ENCODE data around the gene EXOC3. TPM values are rescaled to one million over a fixed set of nuclear protein-coding genes. Genes with fewer than 3 reads are reported as not detected.
"Not testable (repeated sequence)": the region's sequence is repeated elsewhere in the genome, so short reads cannot be mapped to it uniquely, and the experiment has no call there.

The EXOC3 gene
- total RNA-seq, 1 experiment from 2014 or later: 60.1 TPM

- DNase-seq (ENCODE audit: low spot score) (peak; percentile 34), ATAC-seq (peak; percentile 41)
- Mint-ChIP-seq H3K9me3 (no peaks in the 10 kb centered on the region), H3K4me3 (peak overlapping the region; percentile 72), H3K4me1 (peaks cover 9% of the 10 kb centered on the region), H3K27ac (no peak overlapping the region), H3K36me3 (no peaks in the 10 kb centered on the region), H3K27me3 (ENCODE audit: low read depth) (peaks cover 52% of the 10 kb centered on the region)
- CTCF ChIA-PET: interaction anchor here (1.2 to 4.3 kb wide), 5 partner anchors 18 to 196 kb away, joined by 4 to 23 read pairs (median 7); partner anchors contain the start of gene AHRR
- POLR2A ChIA-PET: no interaction called here
- TF ChIP-seq MLX (CRISPR knock-in tag; IDR thresholded peaks at IDR 0.05) (no peak), CREM (CRISPR knock-in tag; IDR thresholded peaks at IDR 0.05) (no peak), RELA (CRISPR knock-in tag; IDR thresholded peaks at IDR 0.05; ENCODE audit: borderline replicate concordance) (peak; percentile 47; the same call in 1 of the 2 replicates), ZNF317 (CRISPR knock-in tag; IDR thresholded peaks at IDR 0.05; ENCODE audit: borderline replicate concordance, low read depth) (no peak)
- TF ChIP-seq, protein P1, sequence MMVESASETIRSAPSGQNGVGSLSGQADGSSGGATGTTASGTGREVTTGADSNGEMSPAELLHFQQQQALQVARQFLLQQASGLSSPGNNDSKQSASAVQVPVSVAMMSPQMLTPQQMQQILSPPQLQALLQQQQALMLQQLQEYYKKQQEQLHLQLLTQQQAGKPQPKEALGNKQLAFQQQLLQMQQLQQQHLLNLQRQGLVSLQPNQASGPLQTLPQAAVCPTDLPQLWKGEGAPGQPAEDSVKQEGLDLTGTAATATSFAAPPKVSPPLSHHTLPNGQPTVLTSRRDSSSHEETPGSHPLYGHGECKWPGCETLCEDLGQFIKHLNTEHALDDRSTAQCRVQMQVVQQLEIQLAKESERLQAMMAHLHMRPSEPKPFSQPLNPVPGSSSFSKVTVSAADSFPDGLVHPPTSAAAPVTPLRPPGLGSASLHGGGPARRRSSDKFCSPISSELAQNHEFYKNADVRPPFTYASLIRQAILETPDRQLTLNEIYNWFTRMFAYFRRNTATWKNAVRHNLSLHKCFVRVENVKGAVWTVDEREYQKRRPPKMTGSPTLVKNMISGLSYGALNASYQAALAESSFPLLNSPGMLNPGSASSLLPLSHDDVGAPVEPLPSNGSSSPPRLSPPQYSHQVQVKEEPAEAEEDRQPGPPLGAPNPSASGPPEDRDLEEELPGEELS (CRISPR knock-in tag; IDR thresholded peaks at IDR 0.05): no peak
- TF ChIP-seq, protein P2, sequence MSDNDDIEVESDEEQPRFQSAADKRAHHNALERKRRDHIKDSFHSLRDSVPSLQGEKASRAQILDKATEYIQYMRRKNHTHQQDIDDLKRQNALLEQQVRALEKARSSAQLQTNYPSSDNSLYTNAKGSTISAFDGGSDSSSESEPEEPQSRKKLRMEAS (CRISPR knock-in tag; IDR thresholded peaks at IDR 0.05): 0 out of 2 replicates have a peak, but pooled peaks have one; percentile 17
These were observed 30.7 kb downstream of the EXOC3 start for GRCh38 chr5:473551-474192.

DNA sequence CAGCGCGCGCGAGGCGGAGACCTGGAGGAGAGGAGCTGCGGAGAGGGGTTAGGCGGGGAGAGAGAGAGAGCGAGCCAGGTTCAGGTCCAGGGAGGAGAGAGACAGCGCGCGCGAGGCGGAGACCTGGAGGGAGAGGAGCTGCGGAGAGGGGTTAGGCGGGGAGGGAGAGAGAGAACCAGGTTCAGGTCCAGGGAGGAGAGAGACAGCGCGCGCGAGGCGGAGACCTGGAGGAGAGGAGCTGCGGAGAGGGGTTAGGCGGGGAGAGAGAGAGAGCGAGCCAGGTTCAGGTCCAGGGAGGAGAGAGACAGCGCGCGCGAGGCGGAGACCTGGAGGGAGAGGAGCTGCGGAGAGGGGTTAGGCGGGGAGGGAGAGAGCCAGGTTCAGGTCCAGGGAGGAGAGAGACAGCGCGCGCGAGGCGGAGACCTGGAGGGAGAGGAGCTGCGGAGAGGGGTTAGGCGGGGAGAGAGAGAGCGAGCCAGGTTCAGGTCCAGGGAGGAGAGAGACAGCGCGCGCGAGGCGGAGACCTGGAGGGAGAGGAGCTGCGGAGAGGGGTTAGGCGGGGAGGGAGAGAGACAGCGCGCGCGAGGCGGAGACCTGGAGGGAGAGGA lies 31.4 kb downstream of the EXOC3 start:
- peak overlapping the region; percentile 72 for H3K4me3 Mint-ChIP-seq
- DNase-seq (ENCODE audit: low spot score): peak; percentile 8
- H3K27me3 Mint-ChIP-seq (ENCODE audit: low read depth): peaks cover 52% of the 10 kb centered on the region
- ATAC-seq, H3K4me1 Mint-ChIP-seq, H3K27ac Mint-ChIP-seq, H3K9me3 Mint-ChIP-seq, H3K36me3 Mint-ChIP-seq, POLR2A ChIA-PET: not testable (repeated sequence)
- TF ChIP-seq, protein P2 (CRISPR knock-in tag; IDR thresholded peaks at IDR 0.05): 0 out of 2 replicates have a peak, but pooled peaks have one; percentile 6
- CTCF ChIA-PET: interaction anchor here (1.2 to 4.3 kb wide), 5 partner anchors 18 to 195 kb away, joined by 4 to 23 read pairs (median 7); partner anchors contain the start of gene AHRR

- H3K9me3 Mint-ChIP-seq: no peaks in the 10 kb centered on the region
- H3K27ac Mint-ChIP-seq: no peak overlapping the region
- ATAC-seq (no peak), DNase-seq (ENCODE audit: low spot score) (peak; percentile 24)
- POLR2A ChIA-PET: no interaction called here
- no peaks in the 10 kb centered on the region for H3K36me3 Mint-ChIP-seq
- CTCF ChIA-PET: interaction anchor here (2.4 to 4.3 kb wide), 2 partner anchors 17 to 28 kb away, joined by 12 to 23 read pairs; no protein-coding TSS in a partner anchor
- H3K27me3 Mint-ChIP-seq (ENCODE audit: low read depth): peaks cover 52% of the 10 kb centered on the region
- peak; percentile 72 for TF ChIP-seq USF1 (CRISPR knock-in tag; IDR thresholded peaks at IDR 0.05)
- TF ChIP-seq, protein P3, sequence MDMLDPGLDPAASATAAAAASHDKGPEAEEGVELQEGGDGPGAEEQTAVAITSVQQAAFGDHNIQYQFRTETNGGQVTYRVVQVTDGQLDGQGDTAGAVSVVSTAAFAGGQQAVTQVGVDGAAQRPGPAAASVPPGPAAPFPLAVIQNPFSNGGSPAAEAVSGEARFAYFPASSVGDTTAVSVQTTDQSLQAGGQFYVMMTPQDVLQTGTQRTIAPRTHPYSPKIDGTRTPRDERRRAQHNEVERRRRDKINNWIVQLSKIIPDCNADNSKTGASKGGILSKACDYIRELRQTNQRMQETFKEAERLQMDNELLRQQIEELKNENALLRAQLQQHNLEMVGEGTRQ (CRISPR knock-in tag; IDR thresholded peaks at IDR 0.05): peak; percentile 79
- no peak for TF ChIP-seq MYBL2 (CRISPR knock-in tag; IDR thresholded peaks at IDR 0.05)
- H3K4me1 Mint-ChIP-seq: peaks cover 9% of the 10 kb centered on the region
- H3K4me3 Mint-ChIP-seq: peak overlapping the region; percentile 72
These were observed 32.1 kb downstream of the EXOC3 start for GRCh38 chr5:474840-475661.

All from WTC11 (cell line).